WI38 (cell line): Measurements from ENCODE around the gene SKAP2.

Experiments
- H3K4me3 ChIP-seq: 2 replicates; pipeline ENCODE4 v1.5.1; 2011; ENCODE audit warnings: low read depth, mild to moderate bottlenecking, control low read depth, low read length
- CTCF ChIP-seq: IDR thresholded peaks from 2 replicates; pipeline ENCODE4 v1.5.1; 2012; ENCODE audit warnings: low read depth, mild to moderate bottlenecking, control low read depth, low read length

SKAP2 gene

GRCh38 chr7:26639695-26640094, 224.7 kb downstream of the SKAP2 start:
- H3K4me3 ChIP-seq: no peak overlapping the region
- TF ChIP-seq CTCF: no peak

DNA sequence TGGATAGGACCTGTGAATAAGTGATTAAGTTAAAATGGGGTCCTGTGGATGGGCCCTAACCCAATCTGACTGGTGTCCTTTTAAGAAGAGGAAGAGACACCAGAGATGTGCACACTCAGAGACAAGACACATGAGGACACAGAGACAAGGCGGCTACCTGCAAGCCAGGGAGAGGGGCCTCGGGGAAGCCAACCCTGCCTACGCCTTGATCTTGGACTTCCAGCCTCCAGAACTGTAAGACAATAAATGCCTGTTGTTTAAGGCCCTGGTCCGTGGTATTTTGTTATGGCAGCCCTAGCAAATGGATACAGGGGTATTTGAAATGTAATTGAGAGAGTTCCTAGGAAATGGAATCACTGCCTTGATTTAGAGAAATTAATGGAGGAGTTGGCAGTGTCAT, 225.3 kb downstream of the SKAP2 start:
- no peak for TF ChIP-seq CTCF
- no peak overlapping the region for H3K4me3 ChIP-seq

DNA sequence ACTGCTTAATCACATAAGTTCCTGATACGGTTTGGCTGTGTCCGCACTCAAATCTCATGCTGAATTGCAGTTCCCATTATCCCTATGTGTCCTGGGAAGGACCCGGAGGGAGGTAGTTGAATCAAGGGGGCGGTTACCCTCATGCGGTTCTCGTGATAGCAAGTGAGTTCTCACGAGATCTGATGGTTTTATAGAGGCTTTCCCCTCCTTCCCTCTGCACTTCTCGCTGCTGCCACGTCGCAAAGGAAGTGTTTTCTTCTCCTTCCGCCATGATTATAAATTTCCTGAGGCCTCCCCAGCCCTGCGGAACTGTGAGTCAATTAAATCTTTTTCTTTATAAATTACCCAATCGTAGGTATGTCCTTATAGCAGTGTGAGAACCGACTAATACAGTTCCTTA, 226.2 kb downstream of the SKAP2 start:
- TF ChIP-seq CTCF: no peak
- H3K4me3 ChIP-seq: no peak overlapping the region

DNA sequence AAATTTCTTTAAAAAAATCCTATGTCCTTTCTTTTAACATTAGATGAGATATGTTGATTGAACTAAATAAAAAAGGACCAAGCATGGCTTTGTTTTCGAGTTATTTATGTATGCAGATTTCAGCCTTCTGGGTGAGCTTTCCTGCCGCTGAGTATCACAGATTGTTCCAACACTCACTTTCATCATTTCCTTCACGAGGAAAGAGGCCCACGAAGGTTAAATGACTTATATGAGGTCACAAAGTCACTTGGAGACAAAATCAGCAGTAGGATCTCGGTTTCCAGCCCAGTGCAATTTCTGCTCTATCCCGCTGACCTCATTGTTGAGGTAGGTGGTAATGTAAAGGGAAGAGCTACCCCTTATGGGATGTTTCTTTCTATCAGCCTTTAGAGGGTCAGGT, 226.8 kb downstream of the SKAP2 start:
- no peak overlapping the region for H3K4me3 ChIP-seq
- TF ChIP-seq CTCF: no peak

GRCh38 chr7:26636808-26637207, 227.6 kb downstream of the SKAP2 start:
- no peak overlapping the region for H3K4me3 ChIP-seq
- no peak for TF ChIP-seq CTCF

DNA sequence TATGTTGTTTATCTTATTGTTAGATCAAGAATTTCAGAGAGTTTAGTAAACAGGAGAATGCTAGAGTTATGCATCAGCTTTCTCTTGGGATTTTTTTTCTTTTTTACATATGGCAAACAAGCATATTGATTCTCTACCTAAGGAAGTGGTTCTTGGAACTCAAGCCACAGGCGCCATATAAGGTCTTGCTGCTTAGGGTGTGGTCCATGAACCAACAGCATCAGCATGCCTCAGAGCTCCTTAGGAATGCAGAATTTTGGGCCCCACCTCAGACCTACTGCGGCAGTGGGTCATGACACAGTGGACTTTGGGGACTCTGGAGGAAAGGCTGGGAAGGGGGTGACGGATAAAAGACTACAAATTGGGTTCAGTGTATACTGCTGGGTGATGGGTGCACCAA, 230.8 kb downstream of the SKAP2 start:
- TF ChIP-seq CTCF: no peak
- H3K4me3 ChIP-seq: no peak overlapping the region

GRCh38 chr7:26631601-26632000, 232.8 kb downstream of the SKAP2 start:
- H3K4me3 ChIP-seq: no peak overlapping the region
- no peak for TF ChIP-seq CTCF
